Uterus (tissue), 2 donors: ENCODE data around the gene TKT.

ENCODE experiments used
- POLR2A ChIP-seq, 2 donors: fragments of 450-650 bp; IDR thresholded peaks; one replicate each; pipeline ENCODE4 v1.6.1; 2016; ENCODE audit warnings: antibody characterized with exemption in 2 of 2, mild to moderate bottlenecking in 1 of 2, moderate library complexity in 1 of 2
- TF ChIP-seq, protein P1 (sequence below), 4 experiments: fragments of 200-600 bp in 2 of 4; fragments of 450-650 bp in 2 of 4; sonication (generic) in 2 of 4; IDR thresholded peaks; one replicate each; pipeline ENCODE4 v1.5.1; 2016 to 2019; ENCODE audit warnings: antibody characterized with exemption in 4 of 4, mild to moderate bottlenecking in 2 of 4, moderate library complexity in 1 of 4

DNA sequence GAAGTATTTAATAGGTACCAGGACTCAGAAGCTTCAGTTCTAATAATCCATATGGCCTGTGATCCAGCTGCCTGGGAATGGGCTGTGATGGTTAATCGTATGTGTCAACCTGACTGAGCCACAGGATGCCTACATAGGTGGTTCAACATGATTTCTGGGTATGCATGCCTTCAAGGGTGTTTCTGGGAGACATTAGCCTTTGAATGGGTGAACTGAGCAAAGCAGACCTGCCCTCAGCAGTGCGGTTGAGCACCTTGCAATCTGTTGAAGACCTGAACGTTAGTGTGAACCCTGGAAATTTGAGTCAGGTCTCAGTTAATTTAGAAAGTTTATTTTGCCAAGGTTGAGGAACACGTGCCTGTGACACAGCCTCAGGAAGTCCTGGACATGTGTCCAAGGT is 22.8 kb upstream of the TKT start:
- no peak for TF ChIP-seq POLR2A (IDR thresholded peaks at IDR 0.05)
- TF ChIP-seq, protein P1, sequence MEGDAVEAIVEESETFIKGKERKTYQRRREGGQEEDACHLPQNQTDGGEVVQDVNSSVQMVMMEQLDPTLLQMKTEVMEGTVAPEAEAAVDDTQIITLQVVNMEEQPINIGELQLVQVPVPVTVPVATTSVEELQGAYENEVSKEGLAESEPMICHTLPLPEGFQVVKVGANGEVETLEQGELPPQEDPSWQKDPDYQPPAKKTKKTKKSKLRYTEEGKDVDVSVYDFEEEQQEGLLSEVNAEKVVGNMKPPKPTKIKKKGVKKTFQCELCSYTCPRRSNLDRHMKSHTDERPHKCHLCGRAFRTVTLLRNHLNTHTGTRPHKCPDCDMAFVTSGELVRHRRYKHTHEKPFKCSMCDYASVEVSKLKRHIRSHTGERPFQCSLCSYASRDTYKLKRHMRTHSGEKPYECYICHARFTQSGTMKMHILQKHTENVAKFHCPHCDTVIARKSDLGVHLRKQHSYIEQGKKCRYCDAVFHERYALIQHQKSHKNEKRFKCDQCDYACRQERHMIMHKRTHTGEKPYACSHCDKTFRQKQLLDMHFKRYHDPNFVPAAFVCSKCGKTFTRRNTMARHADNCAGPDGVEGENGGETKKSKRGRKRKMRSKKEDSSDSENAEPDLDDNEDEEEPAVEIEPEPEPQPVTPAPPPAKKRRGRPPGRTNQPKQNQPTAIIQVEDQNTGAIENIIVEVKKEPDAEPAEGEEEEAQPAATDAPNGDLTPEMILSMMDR (IDR thresholded peaks at IDR 0.05): no peak
